ENCODE data around the gene TRIM33. TPM values are rescaled to one million over a fixed set of nuclear protein-coding genes. Genes with fewer than 3 reads are reported as not detected.
"Not testable (repeated sequence)": the region's sequence is repeated elsewhere in the genome, so short reads cannot be mapped to it uniquely, and the experiment has no call there.

TRIM33 gene
- total and polyA plus RNA-seq, 4 donors: 9.5 to 102 (median 18.8) TPM

GRCh38 chr1:114490274-114490693 lies 20.7 kb downstream of the TRIM33 start:
- TF ChIP-seq, protein P1, sequence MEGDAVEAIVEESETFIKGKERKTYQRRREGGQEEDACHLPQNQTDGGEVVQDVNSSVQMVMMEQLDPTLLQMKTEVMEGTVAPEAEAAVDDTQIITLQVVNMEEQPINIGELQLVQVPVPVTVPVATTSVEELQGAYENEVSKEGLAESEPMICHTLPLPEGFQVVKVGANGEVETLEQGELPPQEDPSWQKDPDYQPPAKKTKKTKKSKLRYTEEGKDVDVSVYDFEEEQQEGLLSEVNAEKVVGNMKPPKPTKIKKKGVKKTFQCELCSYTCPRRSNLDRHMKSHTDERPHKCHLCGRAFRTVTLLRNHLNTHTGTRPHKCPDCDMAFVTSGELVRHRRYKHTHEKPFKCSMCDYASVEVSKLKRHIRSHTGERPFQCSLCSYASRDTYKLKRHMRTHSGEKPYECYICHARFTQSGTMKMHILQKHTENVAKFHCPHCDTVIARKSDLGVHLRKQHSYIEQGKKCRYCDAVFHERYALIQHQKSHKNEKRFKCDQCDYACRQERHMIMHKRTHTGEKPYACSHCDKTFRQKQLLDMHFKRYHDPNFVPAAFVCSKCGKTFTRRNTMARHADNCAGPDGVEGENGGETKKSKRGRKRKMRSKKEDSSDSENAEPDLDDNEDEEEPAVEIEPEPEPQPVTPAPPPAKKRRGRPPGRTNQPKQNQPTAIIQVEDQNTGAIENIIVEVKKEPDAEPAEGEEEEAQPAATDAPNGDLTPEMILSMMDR (IDR thresholded peaks at IDR 0.05; ENCODE audit: control extremely low read depth, extremely low read depth): no peak
- no peak overlapping the region for H3K27ac ChIP-seq (ENCODE audit: low read depth in 1 of 2, low read length in 1 of 2)
- no peak overlapping the region for H3K4me3 ChIP-seq
- no peak for DNase-seq
- H3K4me1 ChIP-seq (ENCODE audit: control insufficient read depth in 5 of 5, insufficient read depth in 5 of 5, low read length in 5 of 5): peaks cover 0 to 19% (median under 1%) of the 10 kb centered on the region in 5 donors
- no peak overlapping the region for H3K9ac ChIP-seq (ENCODE audit: insufficient read depth in 1 of 2, low read length in 2 of 2)
- H3K36me3 ChIP-seq (ENCODE audit: control insufficient read depth in 4 of 4, insufficient read depth in 4 of 4, low read length in 4 of 4): peaks cover 0 to 4% (median 0%) of the 10 kb centered on the region in 4 donors
- WGBS, 2 donors: 24 to 41% methylated on average over 1 of the region's 1 CpG
- no peaks in the 10 kb centered on the region for H3K27me3 ChIP-seq (ENCODE audit: control insufficient read depth in 3 of 3, insufficient read depth in 3 of 3, low read length in 2 of 3)
- H3K9me3 ChIP-seq (ENCODE audit: control insufficient read depth in 4 of 4, insufficient read depth in 3 of 4, low read length in 3 of 4): peaks cover 0 to 12% (median 2%) of the 10 kb centered on the region in 4 donors
- ATAC-seq (ENCODE audit: insufficient read depth, low FRiP score): no peak

DNA sequence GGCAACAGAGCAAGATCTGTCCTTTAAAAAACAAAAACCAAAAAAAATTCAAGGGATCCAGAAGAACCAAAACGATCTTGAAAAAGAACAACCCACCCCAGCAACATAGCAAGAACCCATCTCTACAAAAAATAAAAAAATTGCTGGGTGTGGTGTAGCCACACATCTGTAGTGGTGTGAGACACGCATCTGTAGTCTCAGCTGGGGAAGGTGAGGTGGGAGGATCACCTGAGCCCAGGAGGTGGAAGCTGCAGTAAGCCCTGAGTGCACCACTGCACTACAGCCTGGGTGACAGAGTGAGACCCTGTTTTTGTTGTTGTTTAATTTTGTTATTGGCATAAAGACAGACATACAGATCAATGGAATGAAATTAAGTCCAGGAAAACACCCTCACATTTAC lies 22.3 kb downstream of the TRIM33 start:
- H3K27ac ChIP-seq (ENCODE audit: low read depth in 1 of 2, low read length in 1 of 2): no peak overlapping the region
- 80 to 100% methylated on average over 2 of the region's 2 CpGs for WGBS, 2 donors
- DNase-seq: no peak

GRCh38 chr1:114485286-114485685 lies 25.7 kb downstream of the TRIM33 start:
- H3K9ac ChIP-seq (ENCODE audit: insufficient read depth in 1 of 2, low read length in 2 of 2): no peak overlapping the region
- H3K9me3 ChIP-seq (ENCODE audit: control insufficient read depth in 4 of 4, insufficient read depth in 3 of 4, low read length in 3 of 4): no peaks in the 10 kb centered on the region
- DNase-seq: no peak
- H3K4me1 ChIP-seq (ENCODE audit: control insufficient read depth in 5 of 5, insufficient read depth in 5 of 5, low read length in 5 of 5): peaks cover 0 to 12% (median 0%) of the 10 kb centered on the region in 5 donors
- no peak overlapping the region for H3K4me3 ChIP-seq
- H3K27ac ChIP-seq (ENCODE audit: low read depth in 1 of 2, low read length in 1 of 2): no peak overlapping the region
- H3K36me3 ChIP-seq (ENCODE audit: control insufficient read depth in 4 of 4, insufficient read depth in 4 of 4, low read length in 4 of 4): no peaks in the 10 kb centered on the region
- no peaks in the 10 kb centered on the region for H3K27me3 ChIP-seq (ENCODE audit: control insufficient read depth in 3 of 3, insufficient read depth in 3 of 3, low read length in 2 of 3)
- ATAC-seq (ENCODE audit: insufficient read depth, low FRiP score): no peak
- TF ChIP-seq, protein P1 (IDR thresholded peaks at IDR 0.05; ENCODE audit: control extremely low read depth, extremely low read depth): no peak

More for the DNA sequence above, 22.3 kb downstream of the TRIM33 start:
- ATAC-seq (ENCODE audit: insufficient read depth, low FRiP score): no peak
- TF ChIP-seq, protein P1 (IDR thresholded peaks at IDR 0.05; ENCODE audit: control extremely low read depth, extremely low read depth): no peak
- peaks cover 0 to 17% (median 0%) of the 10 kb centered on the region in 5 donors for H3K4me1 ChIP-seq (ENCODE audit: control insufficient read depth in 5 of 5, insufficient read depth in 5 of 5, low read length in 5 of 5)
- H3K9me3 ChIP-seq (ENCODE audit: control insufficient read depth in 4 of 4, insufficient read depth in 3 of 4, low read length in 3 of 4): peaks cover 0 to 12% (median 2%) of the 10 kb centered on the region in 4 donors
- H3K9ac ChIP-seq (ENCODE audit: insufficient read depth in 1 of 2, low read length in 2 of 2): no peak overlapping the region
- no peak overlapping the region for H3K4me3 ChIP-seq
- peaks cover 0 to 4% (median 0%) of the 10 kb centered on the region in 4 donors for H3K36me3 ChIP-seq (ENCODE audit: control insufficient read depth in 4 of 4, insufficient read depth in 4 of 4, low read length in 4 of 4)
- H3K27me3 ChIP-seq (ENCODE audit: control insufficient read depth in 3 of 3, insufficient read depth in 3 of 3, low read length in 2 of 3): no peaks in the 10 kb centered on the region

GRCh38 chr1:114482585-114482984 lies 28.4 kb downstream of the TRIM33 start:
- no peak for DNase-seq
- no peaks in the 10 kb centered on the region for H3K36me3 ChIP-seq (ENCODE audit: control insufficient read depth in 4 of 4, insufficient read depth in 4 of 4, low read length in 4 of 4)
- H3K4me1 ChIP-seq (ENCODE audit: control insufficient read depth in 5 of 5, insufficient read depth in 5 of 5, low read length in 5 of 5): peaks cover 0 to 7% (median 0%) of the 10 kb centered on the region in 5 donors
- peaks cover 0 to 4% (median 0%) of the 10 kb centered on the region in 4 donors for H3K9me3 ChIP-seq (ENCODE audit: control insufficient read depth in 4 of 4, insufficient read depth in 3 of 4, low read length in 3 of 4)
- no peaks in the 10 kb centered on the region for H3K27me3 ChIP-seq (ENCODE audit: control insufficient read depth in 3 of 3, insufficient read depth in 3 of 3, low read length in 2 of 3)
- no peak overlapping the region for H3K9ac ChIP-seq (ENCODE audit: insufficient read depth in 1 of 2, low read length in 2 of 2)
- H3K27ac ChIP-seq (ENCODE audit: low read depth in 1 of 2, low read length in 1 of 2): no peak overlapping the region
- TF ChIP-seq, protein P1 (IDR thresholded peaks at IDR 0.05; ENCODE audit: control extremely low read depth, extremely low read depth): no peak
- 15 to 45% methylated on average over 3 of the region's 3 CpGs for WGBS, 2 donors
- no peak for ATAC-seq (ENCODE audit: insufficient read depth, low FRiP score)
- no peak overlapping the region for H3K4me3 ChIP-seq

GRCh38 chr1:114479636-114480035 lies 31.4 kb downstream of the TRIM33 start:
- ATAC-seq (ENCODE audit: insufficient read depth, low FRiP score); H3K4me3 ChIP-seq; DNase-seq; H3K4me1 ChIP-seq (ENCODE audit: control insufficient read depth in 5 of 5, insufficient read depth in 5 of 5, low read length in 5 of 5); H3K36me3 ChIP-seq (ENCODE audit: control insufficient read depth in 4 of 4, insufficient read depth in 4 of 4, low read length in 4 of 4); H3K27me3 ChIP-seq (ENCODE audit: control insufficient read depth in 3 of 3, insufficient read depth in 3 of 3, low read length in 2 of 3); H3K27ac ChIP-seq (ENCODE audit: low read depth in 1 of 2, low read length in 1 of 2); H3K9ac ChIP-seq (ENCODE audit: insufficient read depth in 1 of 2, low read length in 2 of 2); H3K9me3 ChIP-seq (ENCODE audit: control insufficient read depth in 4 of 4, insufficient read depth in 3 of 4, low read length in 3 of 4): not testable (repeated sequence)
- 95 to 98% methylated on average over 17 of the region's 17 CpGs for WGBS, 2 donors

All from lung (tissue), 12 donors.